ENCODE results near the gene ECHDC1.

- no peak for TF ChIP-seq EZH2phosphoT487 (IDR thresholded peaks at IDR 0.05; ENCODE audit: insufficient read depth, low read depth)
- no peak for TF ChIP-seq EZH2 (IDR thresholded peaks at IDR 0.05; ENCODE audit: insufficient read depth, poor library complexity, severe bottlenecking)
Measured at GRCh38 chr6:127267646-127268625, 75.5 kb downstream of the ECHDC1 start.

All from GM23248 (cell line).